ENCODE data around the gene GDPGP1. TPM values are rescaled to one million over a fixed set of nuclear protein-coding genes. Genes with fewer than 3 reads are reported as not detected.

GDPGP1 gene
- total and polyA plus RNA-seq, 12 donors: 3.0 to 16.3 (median 13.0) TPM

- no peaks in the 10 kb centered on the region for H3K9me3 ChIP-seq
- no peak for TF ChIP-seq CTCF (IDR thresholded peaks at IDR 0.05)
- WGBS, 2 donors: 82 to 88% methylated on average over 15 of the region's 15 CpGs
- DNase-seq: no peak
- ATAC-seq: no peak
- H3K4me1 ChIP-seq: peaks cover 0 to 48% (median 37%) of the 10 kb centered on the region in 9 donors
- intact Hi-C loops (cut with DNase I): loop anchor here in 2 of 10 donors (5.0 to 10.0 kb wide), 3 partner anchors 37 to 334 kb away; partner anchors contain the start of gene AP3S2 (in 2 of the 2)
- peak overlapping the region in 2 of 10 donors; percentile 23 to 76 for H3K27ac ChIP-seq
- H3K27me3 ChIP-seq: no peaks in the 10 kb centered on the region
- no peak overlapping the region for H3K4me3 ChIP-seq
- H3K36me3 ChIP-seq: peaks cover 0 to 85% (median 17%) of the 10 kb centered on the region in 9 donors
Observed at GRCh38 chr15:90228960-90229359, 5.0 kb upstream of the GDPGP1 start.

- DNase-seq: peak; percentile 61 to 69
- Histone ChIP-seq H3K27me3 (no peaks in the 10 kb centered on the region), H3K4me1 (peaks cover 4 to 55% (median 44%) of the 10 kb centered on the region in 9 donors), H3K9me3 (no peaks in the 10 kb centered on the region), H3K4me3 (no peak overlapping the region), H3K27ac (peak overlapping the region; percentile 51 to 98 (median 76)), H3K36me3 (peaks cover 0 to 74% (median 17%) of the 10 kb centered on the region in 9 donors)
- TF ChIP-seq CTCF (IDR thresholded peaks at IDR 0.05): peak in 1 of 9 donors; percentile 6
- WGBS, 2 donors: 42 to 50% methylated on average over 12 of the region's 12 CpGs
- ATAC-seq: peak in 6 of 8 donors; percentile 22 to 59 (median 50)
- intact Hi-C loops (cut with DNase I): loop anchor here in 3 of 10 donors (5.0 kb wide), 2 partner anchors 37 to 128 kb away; partner anchors contain the start of genes NGRN (in 2 of the 3) and IDH2 (in 1 of the 3)
Observed at GRCh38 chr15:90230071-90230494, 3.9 kb upstream of the GDPGP1 start.

GRCh38 chr15:90230610-90231009 is 3.4 kb upstream of the GDPGP1 start:
- TF ChIP-seq CTCF (IDR thresholded peaks at IDR 0.05): no peak
- Histone ChIP-seq H3K36me3 (peaks cover 0 to 68% (median 17%) of the 10 kb centered on the region in 9 donors), H3K4me3 (peak overlapping the region in 1 of 10 donors; percentile 16), H3K4me1 (peaks cover 4 to 57% (median 47%) of the 10 kb centered on the region in 9 donors), H3K27ac (peak overlapping the region; percentile 51 to 98 (median 76)), H3K9me3 (no peaks in the 10 kb centered on the region), H3K27me3 (no peaks in the 10 kb centered on the region)
- WGBS, 2 donors: 81 to 88% methylated on average over 8 of the region's 8 CpGs
- no peak for ATAC-seq
- no peak for DNase-seq
- intact Hi-C loops (cut with DNase I): loop anchor here in 3 of 10 donors (5.0 kb wide), 2 partner anchors 37 to 128 kb away; partner anchors contain the start of genes NGRN (in 2 of the 3) and IDH2 (in 1 of the 3)

- peaks cover 0 to 68% (median 14%) of the 10 kb centered on the region in 9 donors for H3K36me3 ChIP-seq
- peak overlapping the region in 8 of 10 donors; percentile 66 to 98 (median 76) for H3K27ac ChIP-seq
- no peaks in the 10 kb centered on the region for H3K9me3 ChIP-seq
- no peak for TF ChIP-seq CTCF (IDR thresholded peaks at IDR 0.05)
- 74 to 77% methylated on average over 27 of the region's 27 CpGs for WGBS, 2 donors
- peak overlapping the region in 1 of 10 donors; percentile 16 for H3K4me3 ChIP-seq
- H3K27me3 ChIP-seq: no peaks in the 10 kb centered on the region
- no peak for ATAC-seq
- peaks cover 4 to 57% (median 47%) of the 10 kb centered on the region in 9 donors for H3K4me1 ChIP-seq
- intact Hi-C loops (cut with DNase I): loop anchor here in 3 of 10 donors (2.0 to 5.0 kb wide), 3 partner anchors 36 to 129 kb away; partner anchors contain the start of genes NGRN (in 2 of the 3) and IDH2 (in 1 of the 3)
- no peak for DNase-seq
Observed at GRCh38 chr15:90231028-90232017, 2.7 kb upstream of the GDPGP1 start.

Measured in heart right ventricle (tissue), 16 donors.